GF-D8 (cell line): ENCODE results near the gene SLC36A4.
"Not testable (repeated sequence)": the region's sequence is repeated elsewhere in the genome, so short reads cannot be mapped to it uniquely, and the experiment has no call there.

Source experiments
- DNase-seq: peaks from one replicate; lab custom pipeline; 2025; lab: John Stamatoyannopoulos, UW

SLC36A4 gene

GRCh38 chr11:93118276-93118675 is 79.5 kb downstream of the SLC36A4 start:
- no peak for DNase-seq

GRCh38 chr11:93117565-93117964 is 80.2 kb downstream of the SLC36A4 start:
- no peak for DNase-seq

GRCh38 chr11:93116641-93117441 is 81.0 kb downstream of the SLC36A4 start:
- no peak for DNase-seq

- DNase-seq, result no peak
These were observed 83.5 kb downstream of the SLC36A4 start for GRCh38 chr11:93114304-93114703.

GRCh38 chr11:93113824-93114223 is 84.0 kb downstream of the SLC36A4 start:
- no peak for DNase-seq

- not testable (repeated sequence) for DNase-seq
These were observed 86.6 kb downstream of the SLC36A4 start for GRCh38 chr11:93111147-93111546.

- no peak for DNase-seq
These were observed 97.6 kb downstream of the SLC36A4 start for GRCh38 chr11:93100211-93100610.

- no peak for DNase-seq
These were observed 98.0 kb downstream of the SLC36A4 start for GRCh38 chr11:93099806-93100205.
